GM20000 (cell line): Measurements from ENCODE around the gene ARHGEF39.

Experiments
- DNase-seq: peaks from one replicate; pipeline ENCODE4 v3.0.0; 2012; ENCODE audit warnings: low spot score
- TF ChIP-seq, protein P1 (sequence below): IDR thresholded peaks from 2 replicates; pipeline ENCODE4 v1.5.1; 2012; ENCODE audit warnings: mild to moderate bottlenecking, control low read depth; ENCODE audit errors: extremely low read depth, missing control alignments

ARHGEF39 gene

DNA sequence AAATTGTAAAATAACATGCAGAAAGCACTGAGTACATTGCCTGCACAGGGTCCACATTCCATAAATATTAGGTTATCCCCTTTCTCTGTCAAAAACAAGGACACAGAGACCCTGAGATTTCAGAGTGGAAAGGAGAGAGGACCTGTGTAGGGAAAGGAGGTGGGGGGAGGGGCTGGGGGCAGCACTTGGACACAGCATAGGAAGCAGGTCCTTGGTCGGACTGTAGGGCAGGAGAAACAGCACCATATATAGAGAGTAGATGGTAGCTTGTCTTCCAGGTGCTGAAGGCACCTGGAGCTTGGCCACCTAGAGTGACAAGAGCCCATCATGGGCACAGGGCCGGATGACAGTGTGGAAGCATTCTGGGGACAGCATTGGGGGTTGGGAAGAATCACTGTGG, 22.3 kb upstream of the ARHGEF39 start:
- TF ChIP-seq, protein P1, sequence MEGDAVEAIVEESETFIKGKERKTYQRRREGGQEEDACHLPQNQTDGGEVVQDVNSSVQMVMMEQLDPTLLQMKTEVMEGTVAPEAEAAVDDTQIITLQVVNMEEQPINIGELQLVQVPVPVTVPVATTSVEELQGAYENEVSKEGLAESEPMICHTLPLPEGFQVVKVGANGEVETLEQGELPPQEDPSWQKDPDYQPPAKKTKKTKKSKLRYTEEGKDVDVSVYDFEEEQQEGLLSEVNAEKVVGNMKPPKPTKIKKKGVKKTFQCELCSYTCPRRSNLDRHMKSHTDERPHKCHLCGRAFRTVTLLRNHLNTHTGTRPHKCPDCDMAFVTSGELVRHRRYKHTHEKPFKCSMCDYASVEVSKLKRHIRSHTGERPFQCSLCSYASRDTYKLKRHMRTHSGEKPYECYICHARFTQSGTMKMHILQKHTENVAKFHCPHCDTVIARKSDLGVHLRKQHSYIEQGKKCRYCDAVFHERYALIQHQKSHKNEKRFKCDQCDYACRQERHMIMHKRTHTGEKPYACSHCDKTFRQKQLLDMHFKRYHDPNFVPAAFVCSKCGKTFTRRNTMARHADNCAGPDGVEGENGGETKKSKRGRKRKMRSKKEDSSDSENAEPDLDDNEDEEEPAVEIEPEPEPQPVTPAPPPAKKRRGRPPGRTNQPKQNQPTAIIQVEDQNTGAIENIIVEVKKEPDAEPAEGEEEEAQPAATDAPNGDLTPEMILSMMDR = no peak
- DNase-seq = no peak

DNA sequence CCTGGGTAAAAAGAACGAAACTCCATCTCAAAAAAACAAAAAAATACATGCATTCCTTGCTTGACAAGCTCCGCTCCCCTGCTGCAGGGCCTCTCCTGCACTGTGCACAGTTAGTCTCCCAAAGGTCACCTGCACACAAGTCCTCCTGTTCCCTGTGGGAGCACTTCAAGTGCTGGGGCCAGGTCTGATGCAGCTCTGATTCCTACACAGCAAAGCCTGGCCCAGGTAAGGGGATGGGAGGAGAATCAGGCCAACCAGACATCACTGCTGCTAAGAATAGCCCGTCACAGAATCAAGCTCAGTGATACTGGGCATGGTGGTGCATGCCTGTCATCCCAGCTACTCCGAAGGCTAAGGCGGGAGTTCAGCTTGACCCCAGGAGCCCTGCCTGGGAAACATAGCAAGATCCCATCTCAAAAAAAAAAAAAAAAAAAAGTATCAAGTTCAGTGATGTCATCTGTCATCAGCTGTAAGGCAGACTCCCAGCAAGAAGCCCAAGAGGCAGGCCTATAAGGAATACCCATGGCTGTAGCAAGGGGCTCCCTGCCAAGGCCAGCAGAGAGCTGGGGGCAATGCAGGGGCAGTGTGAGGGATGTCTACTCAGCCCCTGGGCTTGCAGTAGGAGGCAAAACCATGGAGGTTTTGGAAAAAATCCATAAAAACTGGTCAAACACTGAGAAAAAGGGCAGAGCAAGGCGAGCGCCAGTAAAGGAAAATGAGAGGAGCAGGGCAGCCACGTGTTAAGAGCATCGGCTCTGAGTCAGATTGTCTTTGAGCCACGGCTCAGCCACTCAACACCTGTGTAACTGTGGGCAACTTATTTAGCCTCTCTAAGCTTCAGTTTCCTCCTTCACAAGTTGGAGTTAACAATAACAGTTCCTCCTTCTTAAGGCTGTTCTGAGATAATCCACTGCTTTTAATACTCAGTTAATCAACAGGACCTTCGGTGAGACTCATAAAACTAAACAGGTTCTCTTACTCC, 21.5 kb upstream of the ARHGEF39 start:
- no peak for DNase-seq
- TF ChIP-seq, protein P1 = no peak

DNA sequence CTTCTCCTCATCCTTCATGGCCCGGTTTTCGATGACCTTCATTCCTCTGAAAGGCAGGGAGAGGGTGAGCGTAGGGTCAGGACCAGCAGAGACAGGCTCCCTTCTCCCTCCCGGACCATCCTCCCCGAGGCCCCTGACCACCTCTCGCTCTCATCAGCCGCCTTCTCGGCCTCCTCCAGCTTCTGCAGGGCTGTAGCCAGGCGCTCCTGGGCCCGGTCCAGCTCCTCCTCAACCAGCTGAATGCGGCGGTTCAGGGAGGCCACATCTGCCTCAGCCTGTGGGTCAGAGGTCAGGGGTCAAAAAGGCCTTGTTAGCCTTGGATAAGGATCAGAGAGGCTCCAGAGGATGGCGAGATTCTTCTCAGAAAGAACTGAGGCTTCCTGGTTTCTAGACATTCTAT, 20.5 kb upstream of the ARHGEF39 start:
- TF ChIP-seq, protein P1 = no peak
- no peak for DNase-seq

DNA sequence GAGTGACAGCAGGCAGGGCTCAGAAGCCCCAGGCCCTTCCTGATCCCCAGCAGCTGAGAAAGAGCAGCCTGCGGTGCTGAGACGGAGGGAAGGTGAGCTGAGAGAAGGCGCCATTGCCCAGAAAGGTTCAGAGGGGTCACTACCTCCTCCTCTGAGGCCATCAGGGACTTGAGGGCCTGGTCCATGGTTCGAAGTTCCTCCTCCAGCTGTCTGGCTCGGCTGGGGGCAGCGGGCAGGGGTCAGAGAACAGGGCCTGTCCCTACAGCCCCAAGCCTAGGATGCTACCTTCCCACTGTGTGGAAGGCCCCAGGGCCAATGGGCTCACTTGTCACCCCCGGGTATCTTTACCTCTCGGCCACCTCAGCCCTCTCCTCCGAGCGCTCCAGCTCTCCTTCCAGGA, 19.9 kb upstream of the ARHGEF39 start:
- no peak for DNase-seq
- TF ChIP-seq, protein P1 = no peak

DNA sequence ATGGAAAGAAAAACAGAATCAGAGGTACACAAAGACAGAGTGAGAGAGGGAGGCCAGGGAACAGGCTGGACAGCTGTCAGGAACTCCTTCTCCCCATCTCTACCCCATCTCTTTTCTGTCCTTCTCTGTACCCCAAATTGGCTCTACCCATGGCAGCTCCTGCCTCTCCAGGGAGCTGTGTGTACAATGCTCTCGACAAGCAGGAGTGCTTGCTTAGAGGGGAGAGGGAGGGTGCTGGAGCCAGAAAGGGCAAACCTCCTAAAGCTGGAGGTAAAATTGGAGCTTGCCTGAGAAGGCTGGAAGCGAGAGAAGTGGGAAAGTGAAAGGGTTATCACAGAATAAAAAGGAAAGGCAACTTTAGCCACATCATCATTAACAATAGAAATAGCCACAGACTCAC, 18.3 kb upstream of the ARHGEF39 start:
- TF ChIP-seq, protein P1 = no peak
- no peak for DNase-seq

DNA sequence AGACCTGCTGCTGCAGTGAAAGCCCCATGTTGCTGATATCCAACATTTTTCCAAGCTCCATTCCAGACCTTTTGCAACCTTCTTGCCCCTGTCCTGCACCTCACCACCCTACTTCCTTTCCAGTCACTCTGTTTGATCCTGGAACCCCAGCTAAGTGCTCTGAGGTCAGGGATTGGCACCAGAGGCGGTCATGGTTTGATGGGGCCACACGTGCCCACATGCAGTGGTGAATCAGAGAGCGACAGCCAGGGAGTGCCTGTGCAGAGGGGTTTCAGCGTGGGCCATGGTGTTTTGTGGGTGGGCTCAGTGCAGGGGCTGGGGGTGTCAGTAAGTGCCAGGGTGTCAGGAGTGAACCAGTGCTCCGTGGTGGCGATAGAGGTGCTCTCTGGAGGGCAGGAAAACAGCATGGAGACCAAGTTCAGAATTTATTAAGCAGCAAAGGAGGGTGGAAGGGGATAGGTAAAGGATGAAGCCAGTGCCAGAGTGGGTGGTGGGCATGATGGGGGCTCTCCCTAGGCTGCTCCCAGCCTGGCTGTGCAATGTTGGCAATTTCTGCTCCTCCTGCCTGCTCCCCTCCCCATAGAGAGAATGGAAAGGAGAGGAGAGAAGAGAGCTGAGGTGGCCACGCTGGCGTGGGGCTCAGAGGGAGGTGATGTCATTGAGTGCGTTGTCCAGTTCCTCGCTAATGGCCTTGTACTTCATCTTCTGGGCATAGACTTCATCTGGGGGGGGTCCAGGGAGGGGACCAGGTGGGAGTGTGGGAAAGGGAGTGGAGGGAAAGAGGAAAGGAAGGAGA, 17.7 kb upstream of the ARHGEF39 start:
- TF ChIP-seq, protein P1 = no peak
- DNase-seq = no peak

DNA sequence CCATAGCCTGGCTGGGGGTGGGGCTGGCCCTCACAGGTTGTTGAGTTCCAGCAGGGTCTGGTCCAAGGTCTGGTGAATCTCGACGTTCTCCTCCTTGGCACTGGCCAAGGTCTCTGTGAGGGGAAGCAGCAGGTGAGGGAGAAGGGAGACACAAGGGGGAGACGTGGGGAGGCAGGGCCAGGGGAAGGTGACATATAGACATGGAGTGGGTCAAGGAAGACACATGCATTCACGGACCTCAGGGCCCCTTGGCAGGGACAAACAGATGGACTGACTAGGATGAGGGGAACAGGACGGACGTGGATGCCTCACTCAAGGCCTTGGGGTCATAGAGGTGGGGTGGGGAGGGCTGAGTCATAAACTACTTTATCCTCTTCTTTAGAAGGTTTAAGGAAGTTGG, 17.1 kb upstream of the ARHGEF39 start:
- DNase-seq = no peak
- TF ChIP-seq, protein P1 = no peak
